Midbrain (tissue), 1 donor: ENCODE measurements around the gene GON4L.
"Not testable (repeated sequence)": the region's sequence is repeated elsewhere in the genome, so short reads cannot be mapped to it uniquely, and the experiment has no call there.

Experiments used
- DNase-seq: peaks from one replicate; lab custom pipeline; 2025; lab: John Stamatoyannopoulos, UW

Gene GON4L

GRCh38 chr1:155856975-155857930 lies at the start of gene GON4L:
GON4L (minus strand) TSS chr1:155857214; CDS start chr1:155853780, 3,434 bp downstream.
- DNase-seq: peak; percentile 94

- DNase-seq: no peak
Measured at GRCh38 chr1:155904261-155904660, 47.2 kb upstream of the GON4L start.

- no peak for DNase-seq
Measured at GRCh38 chr1:155900161-155900560, 43.1 kb upstream of the GON4L start.

DNA sequence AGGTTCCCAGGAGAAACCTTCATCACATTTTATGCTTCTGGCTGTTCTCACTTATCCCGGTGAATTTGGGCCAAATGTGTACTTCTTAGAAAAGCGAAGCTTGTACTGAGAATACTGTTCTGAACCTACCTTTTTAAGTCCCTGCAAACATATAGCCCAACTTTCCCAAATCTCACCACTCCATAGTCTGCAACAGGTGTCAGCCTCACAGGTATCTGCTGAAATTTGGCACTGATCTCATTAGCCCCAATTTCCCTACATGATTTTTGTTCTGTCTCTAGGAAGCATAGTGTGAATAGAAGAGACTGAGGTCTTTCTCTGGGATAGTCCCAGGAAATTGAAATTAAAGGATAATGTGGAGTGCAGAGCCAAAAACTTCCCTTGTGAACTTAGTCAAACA lies 42.7 kb upstream of the GON4L start:
- DNase-seq: no peak

DNA sequence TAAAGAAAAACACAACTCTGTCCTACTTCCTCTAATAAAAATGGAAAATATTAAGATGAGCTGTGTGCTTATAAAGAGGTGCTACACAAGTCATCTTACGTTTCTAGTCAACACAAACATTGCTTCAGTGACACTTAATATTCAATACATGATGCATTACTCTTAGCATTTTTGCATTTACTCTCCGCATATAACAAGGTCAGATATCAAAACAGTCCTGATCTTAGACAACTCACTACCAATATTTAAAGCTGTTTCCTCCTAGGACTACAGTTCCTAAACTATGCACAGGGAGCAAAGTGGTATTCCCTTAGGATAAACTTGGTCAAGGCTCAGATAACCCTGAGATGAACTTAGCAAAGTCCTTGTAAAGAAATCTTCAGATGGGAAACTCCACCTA lies 41.9 kb upstream of the GON4L start:
- DNase-seq: no peak

DNA sequence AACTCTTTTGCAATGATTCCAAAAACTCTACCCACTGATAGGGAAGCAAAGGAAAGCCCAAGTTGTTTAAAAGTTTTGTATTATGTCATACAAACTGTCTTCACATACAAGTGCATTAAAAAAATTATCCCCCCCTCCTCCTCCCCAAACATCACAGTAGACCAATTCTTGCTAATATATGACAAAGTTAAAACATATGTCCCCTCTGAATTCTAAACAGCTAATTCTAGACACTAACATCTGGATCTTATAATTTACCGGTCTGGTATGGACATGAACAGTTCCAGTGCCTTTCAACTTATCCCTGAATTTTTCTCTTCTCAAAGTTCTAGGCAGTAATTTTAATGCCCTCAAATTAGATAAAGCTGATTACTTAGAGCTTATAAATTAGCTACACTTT lies 40.7 kb upstream of the GON4L start:
- no peak for DNase-seq

- DNase-seq: not testable (repeated sequence)
Measured at GRCh38 chr1:155896476-155896875, 39.5 kb upstream of the GON4L start.

DNA sequence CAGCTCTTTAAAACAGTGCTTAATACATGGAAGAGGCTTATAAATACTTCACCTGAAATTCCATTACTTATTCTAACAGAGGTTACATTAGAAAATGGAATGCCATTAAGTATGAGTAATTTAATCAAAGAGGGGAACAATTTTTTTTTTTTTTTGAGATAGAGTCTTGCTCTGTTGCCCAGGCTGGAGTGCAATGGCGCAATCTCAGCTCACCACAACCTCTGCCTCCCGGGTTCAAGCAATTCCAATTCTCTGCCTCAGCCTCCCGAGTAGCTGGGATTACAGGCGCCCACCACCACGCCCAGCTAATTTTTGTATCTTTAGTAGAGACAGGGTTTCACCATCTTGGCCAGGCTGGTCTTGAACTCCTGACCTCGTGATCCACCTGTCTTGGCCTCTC lies 38.6 kb upstream of the GON4L start:
- DNase-seq: not testable (repeated sequence)

DNA sequence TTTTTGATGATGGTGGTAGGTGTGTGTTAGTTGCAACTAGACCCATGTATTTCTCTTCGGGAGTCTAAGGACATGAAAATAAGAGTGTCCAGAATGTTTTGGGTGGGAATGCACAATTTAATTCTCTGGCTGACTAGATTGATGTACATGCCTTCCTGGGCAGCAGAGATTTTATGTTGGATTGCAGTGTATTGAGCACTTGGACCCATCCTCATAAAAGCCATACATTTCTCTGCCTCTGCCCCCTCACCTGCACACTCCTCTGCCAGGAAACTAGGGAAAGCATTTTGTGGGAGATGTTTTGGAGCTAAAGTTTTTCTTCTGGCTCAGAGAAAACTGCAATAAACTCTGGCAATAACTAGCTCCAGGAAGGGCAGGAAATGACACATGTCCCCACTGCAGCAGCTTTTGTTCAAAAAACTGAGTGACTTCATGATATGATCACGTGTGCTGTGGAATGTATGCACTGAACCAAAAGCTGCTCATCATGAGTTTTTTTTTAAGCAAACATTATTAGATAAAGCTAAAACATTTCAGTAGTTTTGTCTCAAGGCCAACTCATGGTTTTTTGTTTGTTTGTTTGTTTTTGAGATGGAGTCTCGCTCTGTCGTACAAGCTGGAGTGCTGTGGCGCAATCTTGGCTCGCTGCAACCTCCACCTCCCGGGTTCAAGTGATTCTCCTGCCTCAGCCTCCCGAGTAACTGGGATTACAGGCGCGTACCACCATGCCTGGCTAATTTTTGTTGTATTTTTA lies 36.6 kb upstream of the GON4L start:
- no peak for DNase-seq

DNA sequence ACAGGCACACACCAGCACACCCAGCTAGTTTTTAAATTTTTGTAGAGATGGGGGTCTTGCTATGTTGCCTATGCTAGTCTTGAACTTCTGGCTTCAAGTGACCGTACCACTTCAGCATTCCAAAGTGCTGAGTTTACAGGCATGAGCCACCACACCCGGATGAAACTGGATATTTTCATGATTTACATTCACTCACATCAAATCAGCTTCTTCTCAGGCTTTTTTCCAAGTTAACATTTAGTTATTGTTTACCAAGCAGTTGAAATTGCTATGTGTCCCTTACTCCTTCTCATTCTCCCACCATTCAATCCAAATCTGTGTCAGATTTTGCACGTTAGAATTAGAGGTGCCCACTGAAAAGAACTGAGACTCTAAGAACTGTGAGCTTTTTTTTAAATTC lies 35.8 kb upstream of the GON4L start:
- no peak for DNase-seq

GRCh38 chr1:155890251-155890650 lies 33.2 kb upstream of the GON4L start:
- DNase-seq: no peak

- no peak for DNase-seq
Measured at GRCh38 chr1:155889566-155889965, 32.6 kb upstream of the GON4L start.

DNA sequence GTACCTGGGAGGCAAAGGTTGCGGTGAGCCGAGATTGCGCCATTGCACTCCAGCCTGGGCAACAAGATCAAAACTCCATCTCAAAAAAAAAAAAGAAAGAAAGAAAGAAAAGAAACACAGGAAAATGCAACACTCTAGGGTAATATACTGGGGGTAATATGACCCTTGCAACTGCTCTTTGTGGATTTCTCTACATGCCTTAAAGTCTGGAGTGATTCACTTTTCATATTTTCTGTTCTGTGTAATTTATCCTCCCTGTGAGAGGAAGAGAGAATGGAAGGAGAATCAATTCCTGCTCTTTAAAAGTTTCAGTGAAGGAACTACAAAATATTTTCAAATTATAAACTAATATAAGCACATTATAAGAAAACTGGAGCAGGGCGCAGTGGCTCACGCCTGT lies 31.5 kb upstream of the GON4L start:
- no peak for DNase-seq

- DNase-seq: no peak
Measured at GRCh38 chr1:155884982-155885381, 28.0 kb upstream of the GON4L start.

- peak; percentile 24 for DNase-seq
Measured at GRCh38 chr1:155884031-155884960, 27.3 kb upstream of the GON4L start.

- no peak for DNase-seq
Measured at GRCh38 chr1:155882766-155883165, 25.8 kb upstream of the GON4L start.

GRCh38 chr1:155882235-155882634 lies 25.2 kb upstream of the GON4L start:
- no peak for DNase-seq

DNA sequence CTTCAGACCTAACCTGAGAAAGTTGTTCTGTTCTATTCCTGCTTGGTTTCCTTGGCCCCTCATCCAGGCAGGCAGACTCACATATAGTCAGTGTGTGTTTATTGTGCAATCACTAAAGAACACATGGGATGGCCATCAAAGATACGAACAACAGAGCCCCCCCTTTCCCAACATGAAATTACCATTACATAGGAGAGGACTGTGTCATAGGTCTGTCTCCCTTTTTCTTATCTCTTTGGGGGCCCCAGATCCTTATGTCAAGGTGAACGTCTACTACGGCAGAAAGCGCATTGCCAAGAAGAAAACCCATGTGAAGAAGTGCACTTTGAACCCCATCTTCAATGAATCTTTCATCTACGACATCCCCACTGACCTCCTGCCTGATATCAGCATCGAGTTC lies 23.9 kb upstream of the GON4L start:
- DNase-seq: no peak

GRCh38 chr1:155880251-155880650 lies 23.2 kb upstream of the GON4L start:
- DNase-seq: no peak

- DNase-seq: no peak
Measured at GRCh38 chr1:155877945-155878344, 20.9 kb upstream of the GON4L start.

DNA sequence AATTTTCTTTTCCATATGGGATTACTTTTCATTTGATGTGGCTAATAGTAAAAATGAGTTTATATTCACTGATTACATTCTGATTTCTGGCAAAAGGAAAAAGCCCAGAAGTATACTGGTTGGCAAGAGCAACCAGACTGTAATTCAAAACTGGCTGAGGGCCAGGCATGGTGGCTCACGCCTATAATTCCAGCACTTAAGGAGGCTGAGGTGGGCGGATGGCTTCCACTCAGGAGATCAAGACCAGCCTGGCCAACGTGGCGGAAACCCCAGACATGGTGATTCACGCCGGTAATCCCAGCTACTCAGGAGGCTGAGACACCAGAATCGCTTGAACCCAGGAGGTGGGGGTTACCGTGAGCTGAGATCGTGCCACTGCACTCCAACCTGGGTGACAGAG lies 16.8 kb upstream of the GON4L start:
- DNase-seq: no peak

DNA sequence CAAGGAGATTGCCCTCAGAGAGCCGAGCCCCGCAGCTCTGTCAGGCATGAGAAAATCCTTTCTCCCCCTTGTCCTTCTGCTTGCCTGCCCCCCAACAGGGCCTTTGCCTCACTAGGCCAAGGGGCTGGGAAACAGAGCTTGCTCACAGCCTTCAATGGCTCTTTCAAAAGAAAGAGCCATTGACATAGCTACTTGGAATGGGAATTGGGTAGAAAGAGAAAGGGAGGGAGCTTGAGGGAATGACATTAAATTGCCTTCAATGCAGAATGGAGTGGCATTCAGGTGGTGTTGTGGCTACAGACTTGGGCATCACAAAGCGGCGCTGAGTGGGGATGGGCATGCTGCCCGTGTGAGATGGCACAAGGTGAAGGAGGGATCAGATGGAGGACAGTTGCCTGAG lies 15.5 kb upstream of the GON4L start:
- DNase-seq: peak; percentile 67
